Activated T-helper 1 cell treated with Interleukin-2 at 50 U/mL for 16 hours (primary cell): ENCODE measurements around the gene IFITM1.

Source experiments
- DNase-seq: peaks from one replicate; pipeline ENCODE4 v3.0.0-alpha.2; 2020; ENCODE audit warnings: low read depth

IFITM1 gene

DNA sequence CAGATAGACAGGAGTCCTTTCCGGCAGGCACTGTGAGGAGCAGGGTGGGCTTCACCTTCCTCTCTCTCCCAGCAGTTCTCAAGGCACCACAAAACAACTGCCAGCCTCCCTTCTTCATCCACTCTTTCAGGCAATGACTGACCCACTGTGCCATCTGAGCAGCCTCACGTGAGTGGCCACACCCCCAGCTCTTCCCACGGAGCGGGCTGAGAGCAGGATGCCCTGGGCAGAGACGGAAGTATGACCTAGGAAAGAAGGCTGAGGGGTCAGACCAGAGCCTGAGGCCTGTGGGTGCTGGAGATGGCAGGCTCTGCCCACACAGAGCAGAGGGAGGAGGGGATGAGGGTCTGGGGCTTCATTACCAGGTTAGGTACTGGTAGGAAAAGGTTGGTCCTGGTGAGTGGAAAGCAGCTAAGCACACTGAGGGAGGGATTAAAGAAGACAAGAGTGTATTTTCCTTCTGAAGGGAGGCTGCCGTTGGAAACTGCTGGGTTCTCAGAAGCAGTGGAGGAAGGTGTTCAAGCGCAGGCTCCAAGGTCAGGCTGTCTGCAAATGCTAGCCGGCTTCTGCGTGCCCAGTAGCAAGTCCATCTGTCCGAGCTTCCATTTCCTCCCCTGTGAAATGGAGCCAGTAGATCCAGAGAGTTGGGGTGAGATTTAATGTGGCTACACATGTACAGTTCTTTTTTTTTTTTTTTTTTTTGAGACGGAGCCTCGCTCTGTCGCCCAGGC, 31.0 kb upstream of the IFITM1 start:
- DNase-seq = no peak

DNA sequence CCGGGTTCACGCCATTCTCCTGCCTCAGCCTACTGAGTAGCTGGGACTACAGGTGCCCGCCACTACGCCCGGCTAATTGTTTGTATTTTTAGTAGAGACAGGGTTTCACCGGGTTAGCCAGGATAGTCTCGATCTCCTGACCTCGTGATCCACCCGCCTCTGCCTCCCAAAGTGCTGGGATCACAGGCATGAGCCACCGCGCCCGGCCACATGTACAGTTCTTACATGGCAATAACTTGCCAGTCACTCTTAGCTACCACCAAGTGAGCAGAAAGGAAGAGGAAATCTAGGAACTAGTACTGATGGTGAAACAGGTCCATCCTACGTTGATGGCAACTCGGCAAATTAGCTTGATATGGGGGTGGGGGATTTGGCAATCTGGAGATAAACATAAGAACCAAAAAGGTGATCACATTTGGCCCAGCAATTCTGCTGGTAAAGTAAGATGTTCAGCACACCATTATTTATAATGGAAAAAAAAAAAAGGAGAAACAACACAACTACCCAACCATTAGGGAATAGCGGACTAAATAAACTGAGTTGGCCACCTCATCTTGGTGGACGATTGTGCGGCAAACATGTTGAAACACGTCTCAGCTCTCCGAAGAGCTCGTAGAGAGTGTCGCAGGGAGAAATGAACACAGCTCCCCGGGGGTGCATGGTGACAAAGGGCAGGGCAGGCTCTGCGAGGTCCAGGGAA, 30.3 kb upstream of the IFITM1 start:
- no peak for DNase-seq

DNA sequence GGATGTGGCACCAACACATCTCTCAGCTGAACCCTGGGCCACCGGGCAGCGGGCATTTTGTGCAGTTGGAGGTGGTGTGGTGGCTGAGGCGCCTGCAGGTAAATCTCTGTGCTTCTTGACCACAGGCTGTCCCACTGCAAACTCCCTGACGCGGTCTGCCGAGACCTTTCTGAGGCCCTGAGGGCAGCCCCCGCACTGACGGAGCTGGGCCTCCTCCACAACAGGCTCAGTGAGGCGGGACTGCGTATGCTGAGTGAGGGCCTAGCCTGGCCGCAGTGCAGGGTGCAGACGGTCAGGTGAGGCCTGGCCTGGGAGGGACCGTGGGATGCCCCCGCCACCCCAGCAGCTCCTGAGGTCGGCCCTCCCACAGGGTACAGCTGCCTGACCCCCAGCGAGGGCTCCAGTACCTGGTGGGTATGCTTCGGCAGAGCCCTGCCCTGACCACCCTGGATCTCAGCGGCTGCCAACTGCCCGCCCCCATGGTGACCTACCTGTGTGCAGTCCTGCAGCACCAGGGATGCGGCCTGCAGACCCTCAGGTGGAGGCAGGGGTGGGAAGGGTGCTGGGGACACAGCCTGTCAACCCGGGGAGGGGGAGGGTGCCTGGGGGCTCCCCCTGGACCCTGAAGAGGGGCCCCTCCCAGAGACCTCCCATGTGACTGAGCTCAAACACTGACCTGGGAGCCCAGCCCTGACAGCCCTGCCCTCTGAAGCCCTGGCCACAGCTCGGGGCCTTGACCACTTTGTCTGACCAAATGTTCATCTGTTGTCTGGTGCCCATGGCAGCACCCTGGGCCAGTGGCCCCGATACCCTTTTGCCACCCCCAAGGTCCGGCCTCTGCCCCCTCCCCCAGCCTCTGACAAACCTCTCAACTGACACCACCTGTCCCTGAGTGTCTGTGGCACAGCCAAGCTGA, 29.5 kb upstream of the IFITM1 start:
- no peak for DNase-seq

DNA sequence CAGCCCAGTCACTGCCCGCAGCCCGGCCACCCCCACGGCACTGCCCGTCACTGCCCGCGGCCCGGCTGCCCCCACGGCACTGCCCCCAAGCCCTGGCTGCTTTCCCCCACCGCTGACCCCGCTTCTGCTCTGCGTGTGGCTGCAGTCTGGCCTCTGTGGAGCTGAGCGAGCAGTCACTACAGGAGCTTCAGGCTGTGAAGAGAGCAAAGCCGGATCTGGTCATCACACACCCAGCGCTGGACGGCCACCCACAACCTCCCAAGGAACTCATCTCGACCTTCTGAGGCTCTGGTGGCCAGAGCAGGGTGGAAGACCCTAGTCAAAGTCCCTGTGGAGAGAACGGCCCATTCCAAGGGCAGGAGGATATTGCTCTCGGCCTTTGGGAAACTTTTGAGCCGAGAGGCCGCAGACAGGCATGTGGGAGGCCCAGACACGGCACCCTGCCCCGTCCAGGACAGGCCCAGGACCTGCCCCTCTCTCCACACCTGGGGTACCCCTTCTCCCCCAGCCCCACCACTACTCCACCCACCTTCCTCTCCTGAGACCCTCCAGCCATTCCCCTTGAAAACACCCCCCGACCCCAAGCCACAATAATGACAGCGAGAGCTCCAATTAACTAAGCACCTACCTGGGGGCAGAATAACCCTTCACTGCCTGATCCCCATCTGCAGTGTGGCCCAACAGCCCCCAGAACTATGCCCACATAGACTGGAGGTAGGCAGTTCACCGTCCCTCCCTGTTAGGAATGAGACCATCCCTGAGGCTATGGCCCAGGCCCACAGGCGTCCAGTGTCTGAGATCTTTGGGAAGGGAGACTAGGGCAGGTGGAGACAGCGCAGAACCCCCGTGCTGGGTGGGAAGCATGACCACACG, 28.6 kb upstream of the IFITM1 start:
- no peak for DNase-seq

DNA sequence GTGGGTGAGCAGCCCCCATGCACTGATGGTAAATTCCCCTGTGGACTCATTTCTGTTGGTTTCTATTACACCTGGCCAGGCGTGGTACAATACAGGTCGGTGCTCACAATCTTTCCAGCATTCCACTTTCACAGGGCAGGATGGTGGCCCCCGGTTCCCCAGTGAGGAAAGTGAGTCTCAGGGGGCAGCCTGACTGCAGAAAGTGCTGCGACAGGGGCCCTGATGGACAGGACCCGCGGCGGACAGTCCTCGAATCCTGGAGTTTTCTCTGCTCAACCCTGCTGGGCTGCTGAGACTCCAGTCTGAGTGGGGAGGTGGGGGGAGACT, 28.0 kb upstream of the IFITM1 start:
- no peak for DNase-seq

DNA sequence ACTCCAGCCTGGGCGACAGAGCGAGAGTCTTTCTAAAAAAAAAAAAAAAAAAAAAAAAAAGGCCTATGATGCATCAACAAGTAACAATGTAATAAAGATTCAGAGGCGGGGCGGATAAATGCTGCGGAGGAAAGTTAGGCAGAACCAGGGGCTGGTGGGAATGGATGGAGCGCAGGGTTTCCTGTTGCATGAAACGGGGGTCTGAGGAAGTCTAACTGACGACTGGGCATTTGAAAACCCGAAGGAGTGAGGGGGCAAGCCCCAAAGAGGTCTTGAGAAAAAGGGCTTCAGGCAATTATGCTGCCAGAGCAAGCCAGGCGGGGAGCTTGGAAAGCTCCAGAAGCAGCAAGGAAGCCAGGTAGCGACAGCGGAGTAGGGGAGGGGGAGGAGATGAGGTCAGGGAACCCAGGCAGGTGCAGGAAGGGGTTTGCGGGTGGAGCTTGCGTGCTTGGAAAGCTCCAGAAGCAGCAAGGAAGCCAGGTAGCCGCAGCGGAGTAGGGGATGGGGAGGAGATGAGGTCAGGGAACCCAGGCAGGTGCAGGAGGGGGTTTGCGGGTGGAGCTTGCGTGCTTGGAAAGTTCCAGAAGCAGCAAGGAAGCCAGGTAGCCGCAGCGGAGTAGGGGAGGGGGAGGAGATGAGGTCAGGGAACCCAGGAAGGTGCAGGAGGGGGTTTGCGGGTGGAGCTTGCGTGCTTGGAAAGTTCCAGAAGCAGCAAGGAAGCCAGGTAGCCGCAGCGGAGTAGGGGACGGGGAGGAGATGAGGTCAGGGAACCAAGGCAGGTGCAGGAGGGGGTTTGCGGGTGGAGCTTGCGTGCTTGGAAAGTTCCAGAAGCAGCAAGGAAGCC, 26.6 kb upstream of the IFITM1 start:
- DNase-seq = peak; percentile 59

DNA sequence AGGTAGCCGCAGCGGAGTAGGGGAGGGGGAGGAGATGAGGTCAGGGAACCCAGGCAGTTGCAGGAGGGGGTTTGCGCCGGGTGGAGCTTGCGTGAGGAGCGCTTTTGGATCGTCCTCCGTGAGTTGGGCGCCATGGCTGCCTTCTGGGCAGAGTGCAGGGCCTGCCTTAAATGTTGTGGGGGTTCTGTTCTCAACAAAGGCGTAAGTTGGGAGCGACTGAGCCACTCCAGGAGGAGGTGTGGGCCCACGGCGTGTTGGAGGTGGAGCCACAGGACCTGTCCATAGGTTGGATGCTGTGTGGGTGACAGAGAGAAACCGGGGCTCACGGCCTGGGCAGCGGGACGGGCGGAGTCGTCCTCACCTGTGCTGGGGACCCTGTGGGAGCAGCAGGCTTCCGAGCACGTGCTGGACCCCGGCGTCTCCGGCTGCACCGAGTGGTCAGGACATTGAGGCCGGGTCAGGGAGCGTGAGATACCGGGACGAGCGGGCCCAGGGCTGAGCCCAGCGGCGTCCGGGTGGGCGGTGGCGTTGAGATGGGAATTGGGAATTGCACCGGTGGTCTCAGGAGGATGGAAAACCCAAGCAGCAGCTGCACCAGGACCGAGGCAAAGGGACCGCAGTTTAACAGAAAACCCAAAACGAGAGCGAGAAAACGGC, 25.9 kb upstream of the IFITM1 start:
- DNase-seq = no peak

DNA sequence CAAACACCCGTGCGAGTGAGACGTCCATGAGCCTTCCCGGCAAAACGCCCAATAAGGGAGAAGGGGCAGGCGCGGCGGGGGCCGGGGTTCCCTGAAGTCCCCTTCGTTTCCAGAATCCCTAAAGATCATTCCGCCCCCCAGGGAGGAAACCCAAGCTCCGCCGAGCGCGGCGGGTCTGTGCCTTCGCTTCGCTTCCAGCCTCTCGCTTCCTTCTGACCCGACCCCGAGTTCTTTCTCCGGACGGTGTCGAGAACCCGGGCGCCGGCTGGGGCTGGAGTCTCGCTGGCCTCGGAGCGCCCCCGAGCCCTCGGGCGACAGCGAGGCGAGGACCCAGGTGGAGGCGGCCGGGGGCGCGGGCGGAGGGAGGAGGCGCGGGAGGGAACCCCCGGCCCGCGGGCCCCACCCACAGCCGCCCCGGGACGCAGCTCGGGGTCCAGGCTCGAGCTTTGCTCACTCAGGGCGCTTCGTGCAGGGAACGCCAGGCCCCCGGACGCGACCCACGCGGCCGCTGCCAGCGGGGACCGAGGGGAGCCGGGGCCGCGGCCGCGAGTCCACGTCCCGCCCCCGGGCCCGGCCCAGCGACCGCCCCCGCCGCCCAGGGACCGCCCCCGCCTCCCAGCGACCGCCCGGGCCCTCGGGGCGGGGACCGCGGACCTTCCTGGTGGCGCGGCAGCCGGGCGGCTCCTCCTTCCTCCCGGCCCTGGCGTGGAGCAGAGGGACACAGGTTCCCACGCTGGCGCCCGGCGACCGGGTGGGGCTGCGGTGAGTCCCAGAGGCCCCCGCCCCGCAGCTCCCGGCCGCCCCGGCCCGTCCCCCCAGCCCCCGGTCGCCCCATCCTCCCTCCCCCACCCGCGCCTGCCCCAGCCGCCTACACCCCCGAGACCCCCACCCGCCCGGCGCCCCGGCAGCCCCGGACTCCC, 25.1 kb upstream of the IFITM1 start, which contains the start of gene PGGHG:
PGGHG (plus strand) TSS at position 649 of the 920 bp plus-strand sequence. CDS start 691 bp downstream, outside the sequence.
- DNase-seq = no peak

DNA sequence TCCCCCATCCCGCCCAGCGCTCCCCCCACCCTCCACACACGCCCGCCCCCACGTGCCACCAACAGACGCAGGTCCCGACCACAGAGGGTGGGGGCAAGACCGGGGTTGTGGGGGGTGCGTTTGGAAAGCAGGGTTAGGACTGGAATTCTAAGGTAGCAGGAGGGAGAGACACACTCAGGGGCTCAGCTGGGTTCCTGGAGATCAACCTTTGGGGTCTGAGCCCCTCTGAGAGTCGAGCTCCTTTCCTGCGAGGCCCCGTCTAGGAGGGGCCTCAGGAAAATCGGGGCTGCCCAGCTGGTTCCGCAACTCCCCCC, 24.5 kb upstream of the IFITM1 start:
- no peak for DNase-seq

DNA sequence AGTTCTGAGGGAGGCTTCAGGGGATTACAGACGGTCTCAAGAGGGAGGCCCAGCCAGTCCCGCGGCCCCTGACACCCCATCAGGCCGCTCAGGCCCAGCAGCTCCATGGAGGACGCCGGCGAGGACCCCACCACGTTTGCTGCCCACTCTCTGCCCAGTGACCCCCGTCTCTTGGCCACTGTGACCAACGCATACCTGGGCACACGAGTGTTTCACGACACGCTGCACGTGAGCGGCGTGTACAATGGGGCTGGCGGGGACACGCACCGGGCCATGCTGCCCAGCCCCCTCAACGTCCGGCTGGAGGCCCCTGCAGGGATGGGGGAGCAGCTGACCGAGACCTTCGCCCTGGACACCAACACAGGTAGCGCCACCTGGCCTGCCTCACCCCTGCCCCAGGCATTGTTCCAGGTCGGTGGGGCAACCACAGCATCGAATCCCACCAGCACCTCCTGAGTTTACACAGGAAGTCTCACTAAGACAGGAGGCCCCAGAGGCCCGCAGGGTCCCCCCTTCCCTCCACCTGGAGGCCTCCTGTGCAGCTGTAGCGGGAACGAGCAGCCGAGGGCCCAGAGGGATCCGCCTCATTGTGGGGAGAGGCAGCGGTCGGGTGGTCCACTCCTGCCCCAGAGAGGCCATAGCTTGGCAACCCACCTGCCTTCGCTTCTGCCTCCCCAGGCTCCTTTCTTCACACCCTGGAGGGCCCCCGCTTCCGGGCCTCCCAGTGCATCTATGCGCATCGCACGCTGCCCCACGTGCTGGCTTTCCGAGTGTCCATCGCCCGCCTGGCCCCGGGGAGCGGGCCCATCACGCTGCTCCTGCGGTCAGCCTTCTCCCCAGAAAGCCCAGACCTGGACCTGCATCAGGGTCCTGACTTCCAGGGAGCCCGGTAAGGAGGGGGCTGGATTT, 23.9 kb upstream of the IFITM1 start:
- no peak for DNase-seq

DNA sequence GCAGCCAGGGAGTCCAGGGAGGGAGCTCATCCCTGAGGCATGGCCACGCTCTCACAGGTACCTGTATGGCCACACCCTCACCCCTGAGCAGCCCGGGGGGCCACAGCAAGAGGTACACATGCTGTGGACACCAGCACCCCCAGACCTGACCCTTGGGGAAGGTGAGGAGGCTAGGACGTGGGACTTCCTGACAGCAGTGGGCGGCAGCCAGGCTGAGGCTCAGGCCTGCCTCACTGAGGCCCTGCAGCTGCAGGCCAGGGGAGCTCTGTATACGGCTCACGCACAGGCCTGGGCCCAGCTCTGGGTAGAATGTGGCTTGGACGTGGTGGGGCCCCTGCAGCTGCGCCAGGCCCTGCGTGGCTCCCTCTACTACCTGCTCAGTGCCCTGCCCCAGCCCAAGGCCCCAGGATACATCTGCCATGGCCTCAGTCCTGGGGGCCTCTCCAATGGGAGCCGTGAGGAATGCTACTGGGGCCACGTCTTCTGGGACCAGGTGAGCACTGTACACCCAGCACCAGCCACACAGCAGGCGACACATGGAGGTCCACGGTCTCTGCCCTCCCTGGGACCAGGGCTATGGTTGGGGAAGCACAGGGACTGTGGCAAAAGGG, 23.1 kb upstream of the IFITM1 start:
- DNase-seq = no peak

DNA sequence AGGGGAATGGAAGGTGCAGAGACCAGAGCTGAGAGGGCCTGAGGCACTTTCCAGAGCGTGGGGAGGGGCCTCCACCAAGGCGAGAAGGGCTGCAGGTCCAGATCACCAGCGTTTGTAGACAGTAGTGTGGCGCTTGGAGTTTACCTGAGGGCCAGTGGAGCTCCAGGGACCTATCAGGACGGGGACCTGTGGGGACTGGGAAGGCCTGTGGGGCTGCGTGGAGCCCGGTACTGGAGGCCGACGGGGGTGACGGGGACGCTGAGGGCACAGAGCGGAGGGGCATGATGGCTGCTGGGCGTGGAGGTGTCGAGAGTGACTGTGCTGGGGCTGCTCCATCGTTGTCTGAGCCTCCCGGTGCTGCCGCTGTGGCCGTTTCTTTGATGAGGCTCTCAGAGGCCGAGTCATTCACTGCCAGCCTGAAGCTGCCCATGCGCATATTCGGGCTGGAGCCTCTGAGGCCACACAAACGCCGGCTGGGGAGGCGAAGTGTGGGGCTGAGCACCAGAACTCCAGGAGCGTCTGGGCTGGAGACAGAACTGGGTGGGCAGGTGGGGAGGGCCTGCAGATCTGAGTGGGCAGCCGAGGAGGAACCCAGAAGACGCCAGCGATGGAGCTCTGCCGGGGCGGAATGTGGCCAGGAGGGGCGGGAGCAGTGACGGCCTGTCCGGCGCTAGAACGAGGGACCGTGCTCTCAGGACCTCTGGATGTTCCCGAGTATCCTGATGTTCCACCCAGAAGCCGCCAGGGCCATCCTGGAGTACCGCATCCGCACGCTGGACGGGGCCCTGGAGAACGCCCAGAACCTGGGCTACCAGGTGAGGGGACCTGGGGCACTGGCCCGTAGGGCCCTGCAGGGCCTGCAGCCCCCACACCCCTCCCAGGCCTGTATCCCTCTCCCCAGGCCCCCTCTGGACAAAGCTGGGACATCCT, 22.3 kb upstream of the IFITM1 start:
- DNase-seq = no peak

DNA sequence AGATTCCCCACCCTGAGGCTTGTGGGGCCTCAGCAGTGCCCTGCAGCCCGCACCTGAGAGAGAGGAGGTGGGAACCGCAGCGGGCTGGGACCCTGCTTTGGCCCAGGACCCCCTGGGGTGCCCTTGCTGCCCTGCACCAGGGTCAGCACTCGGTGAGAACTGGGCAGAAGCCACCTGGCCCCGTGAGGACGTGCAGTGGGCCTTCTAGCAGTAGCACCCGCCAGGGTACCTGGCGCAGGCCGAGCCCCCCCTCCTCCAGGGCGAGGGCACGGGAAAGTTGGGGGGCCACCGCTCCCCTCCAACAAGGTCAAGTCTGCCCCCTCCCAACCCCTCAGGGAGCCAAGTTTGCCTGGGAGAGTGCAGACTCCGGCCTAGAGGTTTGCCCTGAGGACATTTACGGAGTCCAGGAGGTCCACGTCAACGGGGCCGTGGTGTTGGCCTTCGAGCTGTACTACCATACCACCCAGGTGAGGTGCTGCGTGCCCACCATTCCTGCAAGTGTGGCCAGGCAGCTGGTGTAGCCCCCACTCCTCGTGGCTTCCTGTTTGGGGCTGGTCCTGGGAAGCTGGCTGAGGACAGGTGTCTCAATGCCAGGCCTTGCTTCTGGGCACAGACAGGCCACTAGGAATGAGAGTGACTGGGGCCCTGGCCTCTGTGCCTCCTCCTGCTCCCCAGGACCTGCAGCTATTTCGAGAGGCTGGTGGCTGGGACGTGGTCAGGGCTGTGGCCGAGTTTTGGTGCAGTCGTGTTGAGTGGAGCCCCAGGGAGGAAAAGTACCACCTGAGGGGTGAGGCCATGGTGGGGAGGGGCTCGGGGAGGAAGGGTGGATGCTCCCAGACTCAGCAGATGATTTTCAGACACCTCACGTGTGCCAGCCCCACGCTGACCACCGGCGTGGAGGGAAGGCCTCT, 21.4 kb upstream of the IFITM1 start:
- no peak for DNase-seq

DNA sequence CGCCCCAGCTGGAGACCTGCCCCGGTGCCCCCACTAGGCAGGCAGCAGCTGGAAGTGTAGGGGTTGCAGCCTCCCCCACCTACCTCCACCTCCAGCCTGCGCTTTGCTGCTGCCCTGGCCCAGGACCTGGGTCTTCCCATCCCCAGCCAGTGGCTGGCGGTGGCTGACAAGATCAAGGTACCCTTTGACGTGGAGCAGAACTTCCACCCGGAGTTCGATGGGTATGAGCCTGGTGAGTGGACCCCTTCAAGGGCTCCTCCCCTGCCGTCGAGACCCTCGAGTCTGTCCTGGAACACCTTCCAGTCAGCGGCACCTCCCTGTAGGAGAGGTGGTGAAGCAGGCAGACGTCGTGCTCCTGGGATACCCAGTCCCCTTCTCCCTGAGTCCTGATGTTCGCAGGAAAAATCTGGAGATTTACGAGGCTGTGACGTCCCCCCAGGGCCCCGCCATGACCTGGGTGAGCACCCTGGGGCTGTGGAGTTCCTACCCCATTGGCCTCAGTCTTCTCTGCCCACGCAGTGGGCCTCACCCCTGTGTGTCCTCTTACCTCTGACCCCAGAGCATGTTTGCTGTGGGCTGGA, 20.5 kb upstream of the IFITM1 start:
- no peak for DNase-seq
